Amygdala (tissue), 56 donors: ENCODE results near the gene ANKRD65.
"Not testable (repeated sequence)": the region's sequence is repeated elsewhere in the genome, so short reads cannot be mapped to it uniquely, and the experiment has no call there.

ENCODE experiments used
- DNase-seq, 56 donors: peaks; one replicate each; lab custom pipeline; 2025; lab: John Stamatoyannopoulos, UW

The ANKRD65 gene

GRCh38 chr1:1419363-1419812 lies 1.7 kb downstream of the ANKRD65 start:
- DNase-seq, result no peak

GRCh38 chr1:1418464-1419362 lies 2.4 kb downstream of the ANKRD65 start:
- no peak for DNase-seq

DNA sequence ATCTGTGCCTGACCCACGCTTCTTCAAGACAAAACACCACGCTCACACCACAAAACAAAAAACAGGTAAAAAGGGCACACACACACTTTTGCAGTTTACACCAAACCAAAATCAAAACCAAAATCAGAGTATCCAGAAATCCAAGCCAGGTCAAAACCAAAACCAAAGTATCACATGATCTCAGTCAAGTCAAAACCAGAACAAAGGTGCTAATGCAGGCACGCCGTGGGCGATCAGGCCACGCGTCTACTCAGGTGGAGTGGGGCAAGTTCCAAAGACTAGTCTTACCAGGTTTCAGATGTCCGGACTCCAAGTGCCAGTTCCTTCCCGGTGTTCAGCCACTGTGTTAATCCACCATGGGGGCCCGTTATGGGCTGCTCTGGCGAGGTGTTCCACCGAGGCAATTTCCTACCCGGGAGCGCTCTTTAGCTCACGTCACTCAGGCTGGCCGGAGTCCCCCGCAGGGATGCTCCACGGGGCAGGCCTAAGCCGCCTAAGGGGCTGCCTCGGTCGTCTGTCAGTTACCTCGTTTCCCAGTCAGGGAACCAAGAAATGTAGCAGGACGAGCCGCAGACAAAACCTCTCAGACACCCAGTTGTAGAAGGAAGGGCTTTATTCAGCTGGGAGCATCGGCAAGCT lies 3.1 kb downstream of the ANKRD65 start:
- not testable (repeated sequence) for DNase-seq

DNA sequence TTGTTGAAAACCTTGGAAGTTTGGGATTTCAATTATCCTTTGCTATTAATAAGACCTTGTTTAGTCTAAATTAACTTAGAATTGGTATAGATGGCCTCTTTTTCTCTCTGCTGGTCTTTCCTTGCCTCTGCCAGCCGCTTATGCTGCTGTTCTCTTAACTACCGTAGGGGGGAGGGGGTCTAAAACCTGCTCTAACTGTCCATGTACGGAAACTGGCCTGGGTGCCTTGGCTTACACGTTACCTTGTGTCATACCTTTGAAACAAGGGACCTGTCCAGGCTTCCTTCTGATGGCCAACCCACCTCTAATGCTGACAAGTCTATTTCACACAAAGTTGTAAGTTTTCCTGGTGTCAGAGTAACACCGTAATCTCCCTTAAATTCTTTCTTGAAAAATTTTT lies 3.7 kb downstream of the ANKRD65 start:
- not testable (repeated sequence) for DNase-seq

GRCh38 chr1:1415751-1416150 lies 5.3 kb downstream of the ANKRD65 start:
- DNase-seq, result no peak

- DNase-seq, result not testable (repeated sequence)
Measured at GRCh38 chr1:1412311-1412902, 8.7 kb downstream of the ANKRD65 start.

- no peak for DNase-seq
Measured at GRCh38 chr1:1411626-1412025, 9.4 kb downstream of the ANKRD65 start.

DNA sequence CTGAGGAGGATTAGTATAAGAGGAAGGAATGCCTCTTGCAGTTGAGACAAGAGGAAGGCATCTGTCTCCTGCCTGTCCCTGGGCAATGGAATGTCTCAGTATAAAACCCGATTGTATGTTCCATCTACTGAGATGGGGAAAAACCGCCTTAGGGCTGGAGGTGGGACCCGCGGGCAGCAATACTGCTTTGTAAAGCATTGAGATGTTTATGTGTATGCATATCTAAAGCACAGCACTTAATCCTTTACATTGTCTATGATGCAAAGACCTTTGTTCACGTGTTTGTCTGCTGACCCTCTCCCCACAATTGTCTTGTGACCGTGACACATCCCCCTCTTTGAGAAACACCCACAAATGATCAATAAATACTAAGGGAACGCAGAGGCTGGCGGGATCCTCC lies 10.8 kb downstream of the ANKRD65 start:
- not testable (repeated sequence) for DNase-seq

- no peak for DNase-seq
Measured at GRCh38 chr1:1407636-1408318, 13.3 kb downstream of the ANKRD65 start.

- peak; percentile 60 to 97 (median 88) for DNase-seq
Measured at GRCh38 chr1:1406821-1407635, 14.0 kb downstream of the ANKRD65 start, which contains the start of gene MRPL20. TSS of gene MRPL20 (minus strand) at chr1:1407293. CDS start at chr1:1407217, 76 bp downstream.

DNA sequence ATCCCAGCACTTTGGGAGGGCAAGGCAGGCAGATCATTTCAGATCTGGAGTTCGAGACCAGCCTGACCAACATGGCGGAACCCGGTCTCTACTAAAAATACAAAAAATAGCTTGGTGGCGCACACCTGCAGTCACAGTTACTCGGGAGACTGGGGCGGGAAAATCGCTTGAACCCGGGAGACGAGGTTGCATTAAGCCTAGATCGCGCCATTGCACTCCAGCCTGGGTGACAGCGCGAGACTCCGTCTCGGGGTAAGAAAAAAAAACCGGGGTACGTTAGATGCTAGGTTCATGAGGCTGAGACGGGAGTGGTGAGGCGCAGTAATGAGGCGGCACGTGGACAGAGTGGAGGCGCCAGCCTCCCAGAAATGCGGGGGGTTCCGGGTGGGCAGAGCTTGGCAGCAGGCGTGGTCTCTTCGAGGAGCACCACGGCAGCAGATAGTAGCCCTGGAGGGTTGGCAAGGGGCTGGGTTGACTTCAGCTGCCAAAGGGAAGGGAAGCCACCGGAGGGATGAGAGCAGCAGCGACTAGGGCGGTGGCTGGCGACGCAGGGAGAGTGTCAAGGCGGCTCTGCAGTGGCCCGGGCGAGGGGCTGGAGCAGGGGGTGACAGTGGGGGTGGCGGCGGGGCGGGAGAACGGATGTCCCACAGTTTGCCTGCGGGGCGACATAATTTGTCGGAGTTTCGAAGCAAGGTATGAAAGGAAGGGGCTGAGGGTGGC lies 14.8 kb downstream of the ANKRD65 start:
- DNase-seq, result no peak

DNA sequence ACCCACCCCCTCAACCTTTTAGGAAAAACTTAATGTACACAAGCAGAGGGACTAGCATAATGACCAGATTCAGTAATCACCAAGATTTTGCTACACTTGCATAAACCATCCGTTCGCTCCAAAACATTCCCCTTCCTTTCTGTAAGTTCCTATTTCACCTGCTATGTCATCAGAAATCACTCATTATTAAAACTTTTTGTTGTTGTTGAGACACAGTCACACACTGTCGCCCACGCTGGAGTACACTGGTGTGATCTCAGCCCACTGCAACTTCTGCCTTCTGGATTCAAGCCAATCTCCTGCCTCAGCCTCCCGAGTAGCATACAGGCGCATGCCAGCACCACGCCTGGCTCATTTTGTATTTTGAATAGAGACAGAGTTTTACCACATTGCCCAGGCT lies 17.4 kb downstream of the ANKRD65 start:
- DNase-seq, result peak in 2 of 56 donors; percentile 30 to 43

- not testable (repeated sequence) for DNase-seq
Measured at GRCh38 chr1:1402901-1403392, 18.1 kb downstream of the ANKRD65 start.

GRCh38 chr1:1402072-1402900 lies 18.8 kb downstream of the ANKRD65 start:
- DNase-seq, result no peak

GRCh38 chr1:1401457-1402010 lies 19.5 kb downstream of the ANKRD65 start:
- DNase-seq, result no peak

- DNase-seq, result no peak
Measured at GRCh38 chr1:1400576-1401456, 20.3 kb downstream of the ANKRD65 start.
